A549 (cell line): ENCODE data around the gene DDIAS.

Experiments
- PHF8 ChIP-seq: fragments of 200-600 bp; sonication (generic); IDR thresholded peaks from 2 replicates; pipeline ENCODE4 v1.6.1; 2016; ENCODE audit warnings: low read depth, mild to moderate bottlenecking, antibody characterized with exemption, moderate library complexity, borderline replicate concordance
- RFX5 ChIP-seq: fragments of 450-650 bp; IDR thresholded peaks from 2 replicates; pipeline ENCODE4 v1.7.1; 2014; ENCODE audit warnings: antibody characterized with exemption, mild to moderate bottlenecking, moderate library complexity
- TP53 ChIP-seq: fragments of 250-450 bp; sonication (Bioruptor Pico); IDR thresholded peaks from 2 replicates; pipeline ENCODE4 v1.5.0; 2021; ENCODE audit warnings: mild to moderate bottlenecking, moderate library complexity

GRCh38 chr11:82939456-82939855, 37.9 kb downstream of the DDIAS start:
- TF ChIP-seq TP53 (no peak), RFX5 (no peak), PHF8 (no peak)
